HEK293 (cell line): ENCODE data around the gene MOGAT3.

Source experiments
- BCL6B ChIP-seq: fragments of 450-650 bp; formaldehyde crosslinking; IDR thresholded peaks from 2 replicates; pipeline ENCODE4 v1.5.1; 2017; ENCODE audit warnings: missing biosample characterization, missing genetic modification characterization
- GLI2 ChIP-seq: fragments of 450-650 bp; formaldehyde crosslinking; IDR thresholded peaks from 2 replicates; pipeline ENCODE4; 2017; ENCODE audit warnings: missing biosample characterization, missing genetic modification characterization, low read depth, borderline replicate concordance
- KLF10 ChIP-seq: fragments of 450-650 bp; IDR thresholded peaks from 2 replicates; pipeline ENCODE4 v1.5.1; 2018; ENCODE audit warnings: missing biosample characterization, mild to moderate bottlenecking, missing genetic modification characterization
- PBX3 ChIP-seq: sonication (generic); formaldehyde crosslinking; IDR thresholded peaks from 2 replicates; pipeline ENCODE4 v1.8.1; 2022; ENCODE audit warnings: mild to moderate bottlenecking, moderate library complexity, missing genetic modification reagents
- PRDM4 ChIP-seq: fragments of 450-650 bp; formaldehyde crosslinking; IDR thresholded peaks from 2 replicates; pipeline ENCODE4 v1.5.1; 2017; ENCODE audit warnings: missing biosample characterization, missing genetic modification characterization
- PRDM6 ChIP-seq: fragments of 450-650 bp; formaldehyde crosslinking; IDR thresholded peaks from 2 replicates; pipeline ENCODE4 v1.5.1; 2017; ENCODE audit warnings: missing biosample characterization, missing genetic modification characterization
- SP2 ChIP-seq: fragments of 450-650 bp; formaldehyde crosslinking; IDR thresholded peaks from 2 replicates; pipeline ENCODE4 v1.5.1; 2016; ENCODE audit warnings: missing biosample characterization, missing genetic modification characterization
- SP3 ChIP-seq: fragments of 450-650 bp; formaldehyde crosslinking; IDR thresholded peaks from 2 replicates; pipeline ENCODE4 v1.5.1; 2016; ENCODE audit warnings: missing biosample characterization, missing genetic modification characterization
- TRIM28 ChIP-seq: IDR thresholded peaks from 2 replicates; pipeline ENCODE4 v1.6.1; 2011; ENCODE audit warnings: low read length, control low read depth, borderline replicate concordance
- YY1 ChIP-seq: fragments of 450-650 bp; formaldehyde crosslinking; IDR thresholded peaks from 2 replicates; pipeline ENCODE4 v1.5.1; 2018; ENCODE audit warnings: missing biosample characterization, missing genetic modification characterization
- ZEB2 ChIP-seq: fragments of 450-650 bp; formaldehyde crosslinking; IDR thresholded peaks from 2 replicates; pipeline ENCODE4 v1.5.1; 2016; ENCODE audit warnings: missing biosample characterization, missing genetic modification characterization
- ZFP69B ChIP-seq: fragments of 450-650 bp; formaldehyde crosslinking; IDR thresholded peaks from 2 replicates; pipeline ENCODE4 v1.5.1; 2016; ENCODE audit warnings: missing biosample characterization, missing genetic modification characterization
- ZNF157 ChIP-seq: fragments of 450-650 bp; formaldehyde crosslinking; IDR thresholded peaks from 2 replicates; pipeline ENCODE4 v1.5.1; 2016; ENCODE audit warnings: missing biosample characterization, missing genetic modification characterization
- ZNF16 ChIP-seq: fragments of 450-650 bp; formaldehyde crosslinking; IDR thresholded peaks from 2 replicates; pipeline ENCODE4 v1.5.1; 2016; ENCODE audit warnings: low read depth, missing biosample characterization, missing genetic modification characterization
- ZNF239 ChIP-seq: fragments of 450-650 bp; formaldehyde crosslinking; IDR thresholded peaks from 2 replicates; pipeline ENCODE4 v1.5.1; 2016; ENCODE audit warnings: missing biosample characterization, missing genetic modification characterization
- ZNF274 ChIP-seq, 2 experiments: fragments of 200-500 bp in 1 of 2; fragments of 450-650 bp in 1 of 2; sonication (Bioruptor generic) in 1 of 2; formaldehyde crosslinking in 1 of 2; IDR thresholded peaks; 2 replicates each; pipeline versions ENCODE4 v1.5.1 to v1.6.1; 2014 to 2016; ENCODE audit warnings: borderline replicate concordance in 1 of 2, inconsistent platforms in 1 of 2, low read length in 1 of 2, missing biosample characterization in 1 of 2, missing genetic modification characterization in 1 of 2
- ZNF398 ChIP-seq: fragments of 450-650 bp; formaldehyde crosslinking; IDR thresholded peaks from 2 replicates; pipeline ENCODE4 v1.5.1; 2017; ENCODE audit warnings: missing biosample characterization, missing genetic modification characterization
- ZNF404 ChIP-seq: fragments of 450-650 bp; formaldehyde crosslinking; IDR thresholded peaks from 2 replicates; pipeline ENCODE4 v1.5.1; 2017; ENCODE audit warnings: missing biosample characterization, missing genetic modification characterization
- ZNF416 ChIP-seq: fragments of 450-650 bp; formaldehyde crosslinking; IDR thresholded peaks from 2 replicates; pipeline ENCODE4 v1.5.1; 2016; ENCODE audit warnings: missing biosample characterization, missing genetic modification characterization
- ZNF423 ChIP-seq: fragments of 450-650 bp; formaldehyde crosslinking; IDR thresholded peaks from 2 replicates; pipeline ENCODE4 v1.5.1; 2016; ENCODE audit warnings: missing biosample characterization, missing genetic modification characterization
- ZNF48 ChIP-seq: fragments of 450-650 bp; formaldehyde crosslinking; IDR thresholded peaks from 2 replicates; pipeline ENCODE4 v1.5.1; 2016; ENCODE audit warnings: missing biosample characterization, missing genetic modification characterization
- ZNF501 ChIP-seq: fragments of 450-650 bp; formaldehyde crosslinking; IDR thresholded peaks from 2 replicates; pipeline ENCODE4 v1.5.1; 2016; ENCODE audit warnings: missing biosample characterization, missing genetic modification characterization
- ZNF529 ChIP-seq: fragments of 450-650 bp; formaldehyde crosslinking; IDR thresholded peaks from 2 replicates; pipeline ENCODE4 v1.5.1; 2017; ENCODE audit warnings: missing genetic modification characterization, missing biosample characterization; ENCODE audit not compliant: insufficient replicate concordance
- ZNF544 ChIP-seq: fragments of 450-650 bp; formaldehyde crosslinking; IDR thresholded peaks from 2 replicates; pipeline ENCODE4 v1.5.0; 2017; ENCODE audit warnings: missing biosample characterization, missing genetic modification characterization
- ZNF610 ChIP-seq: fragments of 450-650 bp; formaldehyde crosslinking; IDR thresholded peaks from 2 replicates; pipeline ENCODE4 v1.5.1; 2016; ENCODE audit warnings: missing biosample characterization, missing genetic modification characterization, borderline replicate concordance
- ZNF629 ChIP-seq: fragments of 450-650 bp; formaldehyde crosslinking; IDR thresholded peaks from 2 replicates; pipeline ENCODE4 v1.5.1; 2017; ENCODE audit warnings: missing biosample characterization, missing genetic modification characterization
- ZNF660 ChIP-seq: fragments of 450-650 bp; IDR thresholded peaks from 2 replicates; pipeline ENCODE4 v1.5.1; 2018; ENCODE audit warnings: missing biosample characterization, mild to moderate bottlenecking, missing genetic modification characterization
- ZNF777 ChIP-seq: fragments of 450-650 bp; formaldehyde crosslinking; IDR thresholded peaks from 2 replicates; pipeline ENCODE4 v1.5.1; 2017; ENCODE audit warnings: missing biosample characterization, missing genetic modification characterization, borderline replicate concordance
- ZNF843 ChIP-seq: fragments of 450-650 bp; formaldehyde crosslinking; IDR thresholded peaks from 2 replicates; pipeline ENCODE4 v1.5.1; 2016; ENCODE audit warnings: missing biosample characterization, missing genetic modification characterization

The MOGAT3 gene

GRCh38 chr7:101217388-101218235, 16.8 kb upstream of the MOGAT3 start, which contains the start of the genes PLOD3 and ZNHIT1 (continued):
- TF ChIP-seq BCL6B (tag by site-specific recombination) (no peak), PRDM6 (no peak), ZNF416 (tag by site-specific recombination) (no peak), GLI2 (no peak), PBX3 (CRISPR knock-in tag) (no peak), ZNF777 (tag by site-specific recombination) (peak; percentile 47; the same call in 1 of the 2 replicates), ZNF610 (tag by site-specific recombination) (no peak), ZNF423 (tag by site-specific recombination) (peak; percentile 5; the same call in 1 of the 2 replicates), ZNF529 (tag by site-specific recombination) (no peak), ZNF157 (tag by site-specific recombination) (no peak), ZNF48 (no peak), ZNF274 (IDR thresholded peaks at IDR 0.05; ENCODE audit: low read length) (no peak), ZNF274 (tag by site-specific recombination; IDR thresholded peaks at IDR 0.05; ENCODE audit: borderline replicate concordance) (no peak), ZFP69B (tag by site-specific recombination) (0 out of 2 replicates have a peak, but pooled peaks have one; percentile 13), ZNF629 (peak; percentile 78), ZNF16 (tag by site-specific recombination) (no peak), KLF10 (tag by site-specific recombination) (no peak), ZNF544 (tag by site-specific recombination) (no peak), ZNF660 (0 out of 2 replicates have a peak, but pooled peaks have one; percentile 3), ZNF239 (tag by site-specific recombination) (no peak), SP3 (peak; percentile 89), ZNF501 (tag by site-specific recombination) (peak; percentile 69; the same call in 1 of the 2 replicates), ZNF404 (no peak), ZNF398 (tag by site-specific recombination) (peak; percentile 40), PRDM4 (peak; percentile 74), ZNF843 (no peak), YY1 (tag by site-specific recombination) (peak; percentile 85), TRIM28 (no peak), SP2 (peak; percentile 92), ZEB2 (peak; percentile 46; the same call in 1 of the 2 replicates)
